Fibroblast of the aortic adventitia (primary cell): ENCODE results near the gene ANTXR2. TPM values are rescaled to one million over a fixed set of nuclear protein-coding genes. Genes with fewer than 3 reads are reported as not detected.
A peak's percentile ranks its signal among the peaks of the same experiment; 100 is the strongest.

ENCODE experiments used
- DNase-seq: peaks from one replicate; pipeline ENCODE4 v3.0.0-alpha.2; 2010; ENCODE audit warnings: low read depth
- H3K4me3 ChIP-seq: 2 replicates; pipeline ENCODE4 v1.5.1; 2011; ENCODE audit warnings: low read depth, mild to moderate bottlenecking, control low read depth, low read length, moderate library complexity
- total RNA-seq: library from RNA; depleted of rRNA; stranded (reverse); fragments of >200 nt; gene quantifications from 2 replicates; pipeline ENCODE4 v1.2.3, GENCODE V29; 2012; ENCODE audit warnings: low replicate concordance
- TF ChIP-seq, protein P1 (sequence below): IDR thresholded peaks from 2 replicates; pipeline ENCODE4 v1.5.1; 2011; ENCODE audit warnings: mild to moderate bottlenecking, low read length, control low read depth, inconsistent platforms; ENCODE audit not compliant: insufficient read depth

Gene ANTXR2
- total RNA-seq, 1 donor = 183 TPM

GRCh38 chr4:79982601-79983322 is 90.3 kb downstream of the ANTXR2 start:
- DNase-seq = peak; percentile 57
- TF ChIP-seq, protein P1, sequence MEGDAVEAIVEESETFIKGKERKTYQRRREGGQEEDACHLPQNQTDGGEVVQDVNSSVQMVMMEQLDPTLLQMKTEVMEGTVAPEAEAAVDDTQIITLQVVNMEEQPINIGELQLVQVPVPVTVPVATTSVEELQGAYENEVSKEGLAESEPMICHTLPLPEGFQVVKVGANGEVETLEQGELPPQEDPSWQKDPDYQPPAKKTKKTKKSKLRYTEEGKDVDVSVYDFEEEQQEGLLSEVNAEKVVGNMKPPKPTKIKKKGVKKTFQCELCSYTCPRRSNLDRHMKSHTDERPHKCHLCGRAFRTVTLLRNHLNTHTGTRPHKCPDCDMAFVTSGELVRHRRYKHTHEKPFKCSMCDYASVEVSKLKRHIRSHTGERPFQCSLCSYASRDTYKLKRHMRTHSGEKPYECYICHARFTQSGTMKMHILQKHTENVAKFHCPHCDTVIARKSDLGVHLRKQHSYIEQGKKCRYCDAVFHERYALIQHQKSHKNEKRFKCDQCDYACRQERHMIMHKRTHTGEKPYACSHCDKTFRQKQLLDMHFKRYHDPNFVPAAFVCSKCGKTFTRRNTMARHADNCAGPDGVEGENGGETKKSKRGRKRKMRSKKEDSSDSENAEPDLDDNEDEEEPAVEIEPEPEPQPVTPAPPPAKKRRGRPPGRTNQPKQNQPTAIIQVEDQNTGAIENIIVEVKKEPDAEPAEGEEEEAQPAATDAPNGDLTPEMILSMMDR = no peak
- no peak overlapping the region for H3K4me3 ChIP-seq

DNA sequence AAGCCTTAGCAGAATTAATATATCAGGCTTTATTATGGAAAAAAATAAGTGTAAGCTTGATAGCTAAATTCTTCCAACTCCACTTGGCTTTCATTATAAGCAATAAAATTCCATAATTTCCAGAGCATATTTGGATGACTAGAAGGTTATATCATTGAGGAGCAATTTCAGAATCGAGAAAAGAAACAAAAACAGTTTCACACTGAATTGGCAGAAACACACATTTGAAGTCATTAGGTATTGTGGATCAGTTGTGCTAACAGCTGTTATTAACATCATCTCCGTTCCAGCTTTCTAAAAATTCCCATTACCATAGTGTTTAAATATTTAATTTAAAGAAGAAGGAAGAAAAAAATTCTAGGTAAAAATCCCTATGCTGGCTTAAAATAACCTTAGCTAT is 92.6 kb downstream of the ANTXR2 start:
- TF ChIP-seq, protein P1 = no peak
- DNase-seq = no peak

DNA sequence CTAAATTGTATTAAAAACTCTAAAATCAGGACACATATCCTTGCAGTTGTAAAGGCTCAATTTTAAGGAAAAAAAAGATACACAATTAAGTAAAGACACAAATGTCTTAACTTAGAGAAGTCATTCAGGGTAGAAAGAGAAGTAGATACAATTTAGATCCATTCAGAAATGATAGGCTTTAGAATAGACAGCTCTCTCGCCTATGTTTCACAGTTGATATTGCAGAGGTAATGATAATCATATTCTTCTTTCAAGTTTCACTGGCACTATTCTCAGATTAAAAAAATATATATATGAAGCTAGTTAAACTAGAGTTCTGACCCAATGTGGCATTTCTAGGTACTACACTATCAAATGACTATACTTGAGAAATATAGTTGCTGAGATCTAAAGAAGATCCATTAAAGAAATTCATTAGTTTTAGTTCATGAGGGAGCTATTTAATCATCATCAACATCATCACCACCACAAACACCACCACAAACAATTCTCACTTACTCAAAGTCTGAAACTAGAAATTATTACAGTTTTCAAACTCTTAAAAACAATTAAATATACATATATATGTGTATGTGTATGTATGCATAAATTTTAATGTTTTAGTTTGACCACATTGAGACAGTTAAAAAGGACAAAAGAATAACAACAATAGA is 93.1 kb downstream of the ANTXR2 start:
- no peak overlapping the region for H3K4me3 ChIP-seq
- no peak for DNase-seq
- TF ChIP-seq, protein P1 = no peak

More for the DNA sequence above, 92.6 kb downstream of the ANTXR2 start:
- no peak overlapping the region for H3K4me3 ChIP-seq

GRCh38 chr4:79977131-79977840 is 95.7 kb downstream of the ANTXR2 start:
- no peak overlapping the region for H3K4me3 ChIP-seq
- TF ChIP-seq, protein P1 = no peak
- DNase-seq = no peak

DNA sequence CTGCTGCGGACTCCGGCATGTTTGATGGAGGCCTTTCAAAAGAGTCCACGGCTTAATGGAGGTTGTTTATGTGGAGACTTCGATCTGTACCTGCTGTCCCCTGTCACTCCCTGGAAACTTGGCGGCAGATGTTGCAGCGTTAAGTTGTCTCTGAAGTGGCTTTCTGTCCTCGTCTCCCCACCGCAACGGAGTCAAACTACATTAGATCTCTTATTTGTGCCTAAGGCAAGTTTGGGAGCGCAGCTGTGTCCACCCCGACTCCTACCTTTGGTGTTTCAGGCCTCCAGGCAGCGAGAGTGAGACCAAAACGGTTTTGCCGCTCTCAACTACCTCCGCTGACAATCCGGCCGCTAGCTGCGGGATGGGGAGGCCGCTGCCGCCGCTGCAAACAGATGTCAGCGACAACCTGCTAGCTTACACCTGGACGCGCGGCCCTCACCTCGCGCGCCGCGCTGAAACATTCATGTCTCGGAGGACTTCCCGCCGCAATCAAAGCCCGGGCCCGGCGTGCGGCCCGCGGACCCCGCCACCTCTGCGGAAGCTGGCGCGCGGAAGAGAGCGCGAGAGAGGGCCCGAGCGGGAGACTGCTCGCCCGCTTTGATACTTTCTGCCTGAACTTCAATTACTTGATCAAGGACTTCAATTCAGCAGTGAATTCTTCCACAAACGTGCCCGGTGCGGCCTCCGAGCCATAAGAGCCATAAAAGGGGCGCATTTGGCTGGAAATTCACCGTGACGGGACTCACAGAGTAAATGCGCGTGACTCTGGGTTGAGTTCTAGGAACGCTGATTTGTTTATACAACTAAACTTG is 108.4 kb downstream of the ANTXR2 start:
- no peak for DNase-seq
- TF ChIP-seq, protein P1 = no peak
- H3K4me3 ChIP-seq = no peak overlapping the region

GRCh38 chr4:79964020-79964399 is 109.0 kb downstream of the ANTXR2 start:
- no peak overlapping the region for H3K4me3 ChIP-seq
- TF ChIP-seq, protein P1 = no peak
- no peak for DNase-seq
